DOHH2 (cell line): Measurements from ENCODE around the gene TNFRSF25.

Experiments used
- CTCF ChIP-seq: fragments of 200-600 bp; sonication (generic); IDR thresholded peaks from one replicate; pipeline ENCODE4 v1.5.1; 2014; ENCODE audit warnings: antibody characterized with exemption, mild to moderate bottlenecking, low read depth, low read length; ENCODE audit not compliant: poor library complexity, severe bottlenecking
- EZH2phosphoT487 ChIP-seq: fragments of 200-600 bp; sonication (generic); IDR thresholded peaks from 2 replicates; pipeline ENCODE4 v1.6.1; 2017; ENCODE audit warnings: borderline replicate concordance, mild to moderate bottlenecking, antibody characterized with exemption, low read length, moderate library complexity, mixed read lengths

GRCh38 chr1:6497867-6498575, 32.0 kb upstream of the TNFRSF25 start:
- no peak for TF ChIP-seq CTCF
- no peak for TF ChIP-seq EZH2phosphoT487
